ENCODE results near the gene FCRL6. TPM values are rescaled to one million over a fixed set of nuclear protein-coding genes. Genes with fewer than 3 reads are reported as not detected.

Gene FCRL6
- total RNA-seq, 2 donors from 2014 or later, result not detected

- no peak for ATAC-seq (replicated peaks)
- H3K36me3 Mint-ChIP-seq (ENCODE audit: low read depth), result no peaks in the 10 kb centered on the region
- no peaks in the 10 kb centered on the region for H3K27me3 Mint-ChIP-seq
Observed at GRCh38 chr1:159835862-159836525, 33.8 kb downstream of the FCRL6 start.

GRCh38 chr1:159838715-159839114 is 36.6 kb downstream of the FCRL6 start:
- H3K4me1 Mint-ChIP-seq, result peaks cover 6% of the 10 kb centered on the region
- ATAC-seq (replicated peaks), result peak; percentile 58
- no peaks in the 10 kb centered on the region for H3K27me3 Mint-ChIP-seq

More at GRCh38 chr1:159835862-159836525, 33.8 kb downstream of the FCRL6 start:
- H3K9me3 Mint-ChIP-seq, result no peaks in the 10 kb centered on the region
- no peak overlapping the region for H3K4me3 Mint-ChIP-seq
- no peak overlapping the region for H3K27ac Mint-ChIP-seq
- peaks cover 6% of the 10 kb centered on the region for H3K4me1 Mint-ChIP-seq

GRCh38 chr1:159839116-159839849 is 37.1 kb downstream of the FCRL6 start:
- H3K27me3 Mint-ChIP-seq, result no peaks in the 10 kb centered on the region
- peak; percentile 74 for ATAC-seq (replicated peaks)
- peaks cover 6% of the 10 kb centered on the region for H3K4me1 Mint-ChIP-seq
- H3K4me3 Mint-ChIP-seq, result no peak overlapping the region
- H3K36me3 Mint-ChIP-seq (ENCODE audit: low read depth), result no peaks in the 10 kb centered on the region
- no peaks in the 10 kb centered on the region for H3K9me3 Mint-ChIP-seq
- H3K27ac Mint-ChIP-seq, result peak overlapping the region; percentile 55

More at GRCh38 chr1:159838715-159839114, 36.6 kb downstream of the FCRL6 start:
- Mint-ChIP-seq H3K4me3 (no peak overlapping the region), H3K9me3 (no peaks in the 10 kb centered on the region), H3K36me3 (ENCODE audit: low read depth) (no peaks in the 10 kb centered on the region), H3K27ac (peak overlapping the region; percentile 55)

- H3K4me3 Mint-ChIP-seq, result no peak overlapping the region
- peaks cover 6% of the 10 kb centered on the region for H3K4me1 Mint-ChIP-seq
- no peak for ATAC-seq (replicated peaks)
- H3K9me3 Mint-ChIP-seq, result no peaks in the 10 kb centered on the region
- no peaks in the 10 kb centered on the region for H3K27me3 Mint-ChIP-seq
- H3K27ac Mint-ChIP-seq, result no peak overlapping the region
- H3K36me3 Mint-ChIP-seq (ENCODE audit: low read depth), result no peaks in the 10 kb centered on the region
Observed at GRCh38 chr1:159841749-159842148, 39.6 kb downstream of the FCRL6 start.

- no peaks in the 10 kb centered on the region for H3K36me3 Mint-ChIP-seq (ENCODE audit: low read depth)
- H3K27ac Mint-ChIP-seq, result no peak overlapping the region
Observed at GRCh38 chr1:159843459-159843858, 41.3 kb downstream of the FCRL6 start.

GRCh38 chr1:159845751-159846629 is 43.8 kb downstream of the FCRL6 start:
- Mint-ChIP-seq H3K4me1 (no peaks in the 10 kb centered on the region), H3K36me3 (ENCODE audit: low read depth) (no peaks in the 10 kb centered on the region), H3K9me3 (no peaks in the 10 kb centered on the region), H3K27ac (no peak overlapping the region), H3K4me3 (no peak overlapping the region), H3K27me3 (no peaks in the 10 kb centered on the region)
- no peak for ATAC-seq (replicated peaks)

More at GRCh38 chr1:159843459-159843858, 41.3 kb downstream of the FCRL6 start:
- no peaks in the 10 kb centered on the region for H3K27me3 Mint-ChIP-seq
- H3K4me3 Mint-ChIP-seq, result no peak overlapping the region
- no peaks in the 10 kb centered on the region for H3K9me3 Mint-ChIP-seq
- H3K4me1 Mint-ChIP-seq, result peaks cover 5% of the 10 kb centered on the region
- ATAC-seq (replicated peaks), result no peak

- Mint-ChIP-seq H3K4me3 (no peak overlapping the region), H3K27me3 (no peaks in the 10 kb centered on the region), H3K27ac (no peak overlapping the region), H3K9me3 (no peaks in the 10 kb centered on the region), H3K36me3 (ENCODE audit: low read depth) (no peaks in the 10 kb centered on the region), H3K4me1 (no peaks in the 10 kb centered on the region)
- ATAC-seq (replicated peaks), result no peak
Observed at GRCh38 chr1:159847231-159847630, 45.1 kb downstream of the FCRL6 start.

GRCh38 chr1:159848326-159848725 is 46.2 kb downstream of the FCRL6 start:
- Mint-ChIP-seq H3K27ac (no peak overlapping the region), H3K4me3 (no peak overlapping the region), H3K9me3 (no peaks in the 10 kb centered on the region), H3K27me3 (no peaks in the 10 kb centered on the region), H3K36me3 (ENCODE audit: low read depth) (no peaks in the 10 kb centered on the region), H3K4me1 (no peaks in the 10 kb centered on the region)
- no peak for ATAC-seq (replicated peaks)

- no peaks in the 10 kb centered on the region for H3K36me3 Mint-ChIP-seq (ENCODE audit: low read depth)
- peaks cover 6% of the 10 kb centered on the region for H3K4me1 Mint-ChIP-seq
- no peak for ATAC-seq (replicated peaks)
- peak overlapping the region; percentile 15 for H3K27ac Mint-ChIP-seq
- no peaks in the 10 kb centered on the region for H3K27me3 Mint-ChIP-seq
- H3K9me3 Mint-ChIP-seq, result no peaks in the 10 kb centered on the region
- no peak overlapping the region for H3K4me3 Mint-ChIP-seq
Observed at GRCh38 chr1:159849626-159850366, 47.6 kb downstream of the FCRL6 start.

- H3K36me3 Mint-ChIP-seq (ENCODE audit: low read depth), result no peaks in the 10 kb centered on the region
- no peaks in the 10 kb centered on the region for H3K27me3 Mint-ChIP-seq
- no peak for ATAC-seq (replicated peaks)
- H3K27ac Mint-ChIP-seq, result no peak overlapping the region
- peaks cover 12% of the 10 kb centered on the region for H3K4me1 Mint-ChIP-seq
- no peaks in the 10 kb centered on the region for H3K9me3 Mint-ChIP-seq
- no peak overlapping the region for H3K4me3 Mint-ChIP-seq
Observed at GRCh38 chr1:159851407-159851806, 49.2 kb downstream of the FCRL6 start.

GRCh38 chr1:159853417-159854115 is 51.4 kb downstream of the FCRL6 start:
- H3K27ac Mint-ChIP-seq, result peak overlapping the region; percentile 12
- H3K4me3 Mint-ChIP-seq, result peak overlapping the region; percentile 82
- H3K36me3 Mint-ChIP-seq (ENCODE audit: low read depth), result no peaks in the 10 kb centered on the region
- no peaks in the 10 kb centered on the region for H3K27me3 Mint-ChIP-seq
- peaks cover 12% of the 10 kb centered on the region for H3K4me1 Mint-ChIP-seq
- ATAC-seq (replicated peaks), result no peak
- no peaks in the 10 kb centered on the region for H3K9me3 Mint-ChIP-seq

GRCh38 chr1:159854116-159854692 is 52.0 kb downstream of the FCRL6 start:
- Mint-ChIP-seq H3K4me1 (peaks cover 12% of the 10 kb centered on the region), H3K27me3 (no peaks in the 10 kb centered on the region), H3K27ac (peak overlapping the region; percentile 12), H3K4me3 (peak overlapping the region; percentile 82), H3K9me3 (no peaks in the 10 kb centered on the region), H3K36me3 (ENCODE audit: low read depth) (no peaks in the 10 kb centered on the region)
- ATAC-seq (replicated peaks), result peak; percentile 31

GRCh38 chr1:159854693-159855192 is 52.6 kb downstream of the FCRL6 start:
- Mint-ChIP-seq H3K9me3 (no peaks in the 10 kb centered on the region), H3K27me3 (no peaks in the 10 kb centered on the region), H3K27ac (peak overlapping the region; percentile 79), H3K4me3 (peak overlapping the region; percentile 89), H3K36me3 (ENCODE audit: low read depth) (no peaks in the 10 kb centered on the region), H3K4me1 (peaks cover 12% of the 10 kb centered on the region)
- ATAC-seq (replicated peaks), result peak; percentile 96
